A172 (cell line): ENCODE results near the gene ANP32B. TPM values are rescaled to one million over a fixed set of nuclear protein-coding genes. Genes with fewer than 3 reads are reported as not detected.
"Not testable (repeated sequence)": the region's sequence is repeated elsewhere in the genome, so short reads cannot be mapped to it uniquely, and the experiment has no call there.

Experiments used
- DNase-seq: peaks from one replicate; pipeline ENCODE4 v3.0.0-alpha.2; 2015; ENCODE audit warnings: low spot score
- total RNA-seq: library from RNA; depleted of rRNA; stranded (reverse); fragments of >200 nt; shearing (Covaris generic); gene quantifications from 2 replicates; pipeline ENCODE4 v1.2.3, GENCODE V29; 2014; rRNA removed

Gene ANP32B
- total RNA-seq = 17.3 and 21.2 TPM in 2 replicates

DNA sequence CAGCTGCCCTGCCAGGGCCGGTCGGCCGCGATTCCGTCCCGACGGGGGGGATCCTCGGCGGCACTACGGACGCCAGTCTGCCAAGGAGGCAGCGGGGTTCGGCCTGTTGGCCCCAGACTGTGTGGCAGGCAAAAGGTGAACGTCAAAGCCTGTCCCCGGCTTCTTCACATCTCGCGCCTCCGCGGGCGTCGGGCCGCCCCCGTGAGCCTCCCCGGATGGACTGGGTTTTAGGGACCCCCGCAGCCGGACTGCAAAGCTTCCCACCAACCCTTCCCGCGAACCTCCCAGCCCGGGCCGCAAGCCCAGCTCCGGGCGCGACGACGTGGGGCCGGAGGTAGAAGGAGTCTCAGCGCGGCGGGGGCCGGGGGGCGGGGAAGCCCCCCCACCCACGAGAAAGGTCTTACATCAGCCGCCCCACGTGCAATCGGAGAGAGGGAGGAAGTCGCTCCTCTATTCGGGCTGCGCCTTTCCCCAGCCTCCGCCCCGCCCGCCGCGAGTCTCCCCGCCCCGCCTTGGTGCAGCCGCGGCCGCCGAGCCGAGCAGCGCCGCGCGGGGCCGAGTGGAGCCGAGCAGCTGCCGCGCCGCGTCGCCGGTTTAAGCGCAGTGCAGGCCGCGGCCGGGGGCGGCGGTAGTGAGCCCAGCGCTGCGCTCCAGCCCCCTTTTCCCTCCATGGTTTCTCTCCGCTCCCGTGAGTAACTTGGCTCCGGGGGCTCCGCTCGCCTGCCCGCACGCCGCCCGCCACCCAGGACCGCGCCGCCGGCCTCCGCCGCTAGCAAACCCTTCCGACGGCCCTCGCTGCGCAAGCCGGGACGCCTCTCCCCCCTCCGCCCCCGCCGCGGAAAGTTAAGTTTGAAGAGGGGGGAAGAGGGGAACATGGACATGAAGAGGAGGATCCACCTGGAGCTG is at the start of gene ANP32B:
TSS of gene ANP32B (plus strand) at position 659 of the 906 bp plus-strand sequence. CDS start at position 874, 215 bp downstream.
- peak; percentile 80 for DNase-seq

DNA sequence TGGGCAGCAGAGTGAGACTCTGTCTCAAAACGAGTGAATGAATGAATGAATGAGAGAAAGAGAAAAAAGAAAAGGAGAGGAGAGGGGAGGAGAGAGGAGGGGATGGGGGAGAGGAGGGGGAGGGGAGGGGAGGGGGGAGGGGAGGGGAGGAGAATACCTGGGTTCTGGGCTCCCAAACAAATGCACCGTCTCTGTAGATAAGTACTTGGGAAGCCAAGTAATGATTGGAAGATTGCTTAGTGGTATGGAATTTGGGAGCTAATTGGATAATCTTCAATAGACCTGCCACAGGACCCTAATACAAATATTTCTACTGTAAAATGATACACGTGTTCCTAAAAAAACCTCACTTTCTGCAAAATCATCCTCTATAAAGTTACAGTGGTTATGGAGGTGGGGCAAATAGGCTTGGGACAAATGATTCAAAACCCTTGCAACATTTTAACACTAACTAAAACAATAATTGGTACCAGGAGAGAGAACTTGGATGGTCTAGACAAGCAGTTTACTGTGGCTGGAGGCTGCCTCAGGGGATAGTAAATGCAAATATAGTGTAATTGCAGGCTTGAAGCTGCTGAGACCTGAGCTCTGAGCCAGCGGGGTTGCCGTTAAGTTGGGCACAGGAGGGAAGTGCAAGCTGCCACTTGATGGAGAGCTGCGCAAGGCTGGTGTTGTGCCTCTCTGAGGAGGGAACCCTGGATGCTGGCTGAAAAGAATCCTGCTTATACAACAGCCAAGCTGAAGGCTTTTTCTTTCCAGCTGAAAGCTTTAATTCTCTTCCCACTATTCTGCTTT is 48.6 kb upstream of the ANP32B start:
- DNase-seq = no peak

DNA sequence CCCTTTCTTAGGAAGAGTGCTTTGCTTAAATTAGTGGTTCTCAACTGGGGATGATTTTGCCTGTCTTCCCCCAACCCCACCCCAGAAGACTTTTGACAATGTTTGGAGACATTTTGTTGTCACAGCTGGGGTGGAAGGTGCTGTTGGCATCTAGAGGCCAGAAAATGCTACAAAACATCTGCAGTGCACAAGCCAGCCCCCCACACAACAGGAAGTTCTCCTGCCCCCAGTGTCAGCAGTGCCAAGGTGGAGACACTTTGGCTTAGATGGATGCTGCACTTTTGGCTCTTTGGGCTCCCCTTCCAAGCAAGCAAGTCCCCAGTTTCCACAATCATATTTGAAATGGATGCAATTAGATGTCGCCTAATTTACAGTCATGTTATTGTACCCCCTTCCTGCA is 47.9 kb upstream of the ANP32B start:
- DNase-seq = no peak

DNA sequence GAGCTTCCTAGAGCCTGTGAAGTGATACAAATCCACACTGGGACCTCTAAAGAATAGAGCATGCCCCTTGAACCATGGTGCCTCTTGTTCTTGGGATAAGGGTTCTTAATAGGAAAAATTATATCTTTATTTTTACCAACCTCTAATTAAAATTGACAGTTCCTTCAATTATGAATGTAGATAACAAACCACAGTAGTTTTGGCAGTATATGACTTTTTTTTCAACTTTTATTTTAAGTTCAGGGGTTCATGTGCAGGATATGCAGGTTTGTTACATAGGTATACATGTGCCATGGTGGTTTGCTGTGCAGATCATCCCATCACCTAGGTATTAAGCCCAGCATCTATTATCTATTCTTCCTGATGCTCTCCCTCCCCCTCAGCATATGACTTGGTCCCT is 46.1 kb upstream of the ANP32B start:
- no peak for DNase-seq

- DNase-seq = no peak
Observed at GRCh38 chr9:97938081-97938644, 45.0 kb upstream of the ANP32B start, which contains the start of gene HEMGN. HEMGN (minus strand) TSS chr9:97938172; CDS start chr9:97938136, 36 bp downstream.

GRCh38 chr9:97940233-97940632 is 42.9 kb upstream of the ANP32B start:
- DNase-seq = no peak

GRCh38 chr9:97940741-97941140 is 42.4 kb upstream of the ANP32B start:
- no peak for DNase-seq

GRCh38 chr9:97941323-97941722 is 41.8 kb upstream of the ANP32B start:
- no peak for DNase-seq

GRCh38 chr9:97943308-97943855 is 39.8 kb upstream of the ANP32B start:
- no peak for DNase-seq

GRCh38 chr9:97944612-97945011 is 38.5 kb upstream of the ANP32B start:
- DNase-seq = no peak

- DNase-seq = not testable (repeated sequence)
Observed at GRCh38 chr9:97945470-97945869, 37.7 kb upstream of the ANP32B start.

DNA sequence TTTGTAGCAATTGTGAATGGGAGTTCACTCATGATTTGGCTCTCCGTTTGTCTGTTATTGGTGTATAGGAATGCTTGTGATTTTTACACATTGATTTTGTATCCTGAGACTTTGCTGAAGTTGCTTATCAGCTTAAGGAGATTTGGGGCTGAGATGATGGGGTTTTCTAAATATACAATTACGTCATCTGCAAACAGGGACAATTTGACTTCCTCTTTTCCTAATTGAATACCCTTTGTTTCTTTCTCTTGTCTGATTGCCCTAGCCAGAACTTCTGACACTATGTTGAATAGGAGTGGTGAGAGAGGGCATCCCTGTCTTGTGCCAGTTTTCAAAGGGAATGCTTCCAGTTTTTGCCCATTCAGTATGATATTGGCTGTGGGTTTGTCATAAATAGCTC is 36.0 kb upstream of the ANP32B start:
- DNase-seq = not testable (repeated sequence)

GRCh38 chr9:97950873-97951272 is 32.3 kb upstream of the ANP32B start:
- DNase-seq = not testable (repeated sequence)

- DNase-seq = peak; percentile 68
Observed at GRCh38 chr9:97954550-97954989, 28.6 kb upstream of the ANP32B start.

GRCh38 chr9:97956331-97956730 is 26.8 kb upstream of the ANP32B start:
- DNase-seq = no peak

- DNase-seq = no peak
Observed at GRCh38 chr9:97958812-97959511, 24.2 kb upstream of the ANP32B start.

DNA sequence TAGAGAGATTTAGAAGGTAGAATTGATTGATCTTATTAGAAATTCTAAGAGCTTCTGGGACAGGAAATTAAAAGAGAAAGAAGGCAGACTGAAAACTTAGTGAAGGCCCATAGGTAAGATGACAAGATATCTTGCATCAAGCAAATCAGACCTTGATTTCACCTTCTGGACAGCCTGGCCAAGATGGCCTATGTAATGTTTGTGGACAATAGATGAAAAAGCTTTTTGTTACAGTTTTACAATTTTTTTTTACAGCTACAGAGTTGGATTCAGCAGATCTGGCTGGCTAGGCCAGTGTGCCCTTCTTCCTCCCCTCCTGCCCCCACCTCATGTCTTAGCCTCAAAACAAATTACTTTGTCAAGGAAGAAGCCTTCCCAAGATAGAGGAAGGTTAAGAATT is 23.6 kb upstream of the ANP32B start:
- DNase-seq = no peak

DNA sequence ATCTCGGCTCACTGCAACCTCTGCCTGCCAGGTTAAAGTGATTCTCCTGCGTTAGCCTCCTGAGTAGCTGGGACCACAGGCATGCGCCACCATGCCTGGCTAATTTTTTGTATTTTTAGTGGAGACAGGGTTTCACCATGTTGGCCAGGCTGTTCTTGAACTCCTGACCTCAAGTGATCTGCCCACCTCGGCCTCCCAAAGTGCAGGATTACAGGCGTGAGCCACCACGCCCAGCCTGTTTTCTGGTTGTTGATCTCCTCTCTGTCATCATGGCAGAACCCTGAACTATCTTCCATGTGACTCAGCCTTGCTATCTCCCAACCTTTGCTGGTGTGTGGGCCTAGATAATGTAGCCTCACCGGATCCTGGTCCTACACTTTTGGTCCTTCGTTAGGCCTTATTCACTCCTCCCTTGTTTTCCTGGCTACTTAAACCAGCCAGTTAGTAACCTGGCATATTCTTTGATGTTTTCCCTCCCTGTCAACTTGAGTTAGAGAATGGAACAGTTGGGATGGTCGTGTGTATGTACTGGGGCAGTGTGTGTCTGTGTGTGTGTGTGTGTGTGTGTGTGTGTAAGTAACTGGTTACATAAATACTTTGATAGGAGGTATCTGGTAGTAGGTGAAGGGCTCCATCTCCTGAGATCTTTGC is 22.3 kb upstream of the ANP32B start:
- DNase-seq = not testable (repeated sequence)

GRCh38 chr9:97961361-97961760 is 21.8 kb upstream of the ANP32B start:
- DNase-seq = no peak

DNA sequence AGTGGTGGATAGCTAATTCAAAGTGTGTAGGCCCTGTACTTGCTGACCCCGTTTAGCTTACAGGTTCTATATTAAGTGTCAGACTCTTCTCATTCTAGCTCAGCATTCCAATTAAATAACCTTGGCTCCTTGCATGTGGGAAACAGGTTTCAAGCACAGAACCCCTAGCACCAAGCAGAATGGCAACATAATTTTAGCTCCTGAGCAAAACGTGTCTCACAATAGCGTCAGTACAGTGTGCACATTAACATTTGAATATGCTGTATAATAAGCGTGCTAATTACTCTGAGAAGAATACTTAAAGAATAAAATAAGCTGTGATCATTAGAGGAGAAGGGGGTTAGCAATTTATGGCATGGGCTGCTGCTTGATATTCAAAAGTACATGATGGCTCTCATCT is 21.0 kb upstream of the ANP32B start:
- DNase-seq = no peak

DNA sequence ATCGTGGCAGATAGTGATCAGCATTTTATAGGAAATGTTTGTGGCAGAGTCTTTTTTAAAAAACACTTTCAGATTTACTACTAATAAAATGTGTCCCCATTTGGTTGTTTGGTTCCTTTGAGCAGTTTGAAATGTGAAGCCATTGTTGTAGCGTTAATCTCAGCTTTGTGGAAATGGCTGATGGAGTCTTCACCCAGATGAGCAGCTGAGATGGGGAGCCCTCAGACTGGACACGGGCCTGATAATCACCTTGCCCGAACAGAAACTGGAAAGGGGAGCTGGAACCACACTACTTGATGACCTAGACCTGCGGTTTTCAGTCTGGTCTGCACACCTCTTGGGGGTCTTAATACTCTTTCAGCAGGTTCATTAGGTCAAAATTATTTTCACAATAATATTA is 20.6 kb upstream of the ANP32B start:
- DNase-seq = no peak
